Suprapubic skin (tissue), 4 donors: ENCODE measurements around the gene TTC27.

ENCODE experiments used
- EP300 ChIP-seq: sonication (generic); formaldehyde crosslinking; IDR thresholded peaks from one replicate; pipeline ENCODE4 v1.6.1; 2017; ENCODE audit warnings: antibody characterized with exemption
- POLR2A ChIP-seq, 2 donors: fragments of 450-650 bp; IDR thresholded peaks; one replicate each; pipeline ENCODE4 v1.6.1; 2017; ENCODE audit warnings: antibody characterized with exemption in 2 of 2, mild to moderate bottlenecking in 2 of 2, moderate library complexity in 2 of 2
- POLR2AphosphoS5 ChIP-seq, 3 donors: sonication (generic); formaldehyde crosslinking; IDR thresholded peaks; one replicate each; pipeline ENCODE4 v1.6.1; 2017; ENCODE audit warnings: antibody characterized with exemption in 3 of 3
- TF ChIP-seq, protein P1 (sequence below), 2 donors: fragments of 200-600 bp in 1 of 2; fragments of 450-650 bp in 1 of 2; sonication (generic) in 1 of 2; IDR thresholded peaks; one replicate each; pipeline ENCODE4 v1.5.1; 2016 to 2019; ENCODE audit warnings: antibody characterized with exemption in 2 of 2, mild to moderate bottlenecking in 1 of 2, moderate library complexity in 1 of 2

GRCh38 chr2:32843699-32844098 lies 215.8 kb downstream of the TTC27 start:
- TF ChIP-seq, protein P1, sequence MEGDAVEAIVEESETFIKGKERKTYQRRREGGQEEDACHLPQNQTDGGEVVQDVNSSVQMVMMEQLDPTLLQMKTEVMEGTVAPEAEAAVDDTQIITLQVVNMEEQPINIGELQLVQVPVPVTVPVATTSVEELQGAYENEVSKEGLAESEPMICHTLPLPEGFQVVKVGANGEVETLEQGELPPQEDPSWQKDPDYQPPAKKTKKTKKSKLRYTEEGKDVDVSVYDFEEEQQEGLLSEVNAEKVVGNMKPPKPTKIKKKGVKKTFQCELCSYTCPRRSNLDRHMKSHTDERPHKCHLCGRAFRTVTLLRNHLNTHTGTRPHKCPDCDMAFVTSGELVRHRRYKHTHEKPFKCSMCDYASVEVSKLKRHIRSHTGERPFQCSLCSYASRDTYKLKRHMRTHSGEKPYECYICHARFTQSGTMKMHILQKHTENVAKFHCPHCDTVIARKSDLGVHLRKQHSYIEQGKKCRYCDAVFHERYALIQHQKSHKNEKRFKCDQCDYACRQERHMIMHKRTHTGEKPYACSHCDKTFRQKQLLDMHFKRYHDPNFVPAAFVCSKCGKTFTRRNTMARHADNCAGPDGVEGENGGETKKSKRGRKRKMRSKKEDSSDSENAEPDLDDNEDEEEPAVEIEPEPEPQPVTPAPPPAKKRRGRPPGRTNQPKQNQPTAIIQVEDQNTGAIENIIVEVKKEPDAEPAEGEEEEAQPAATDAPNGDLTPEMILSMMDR (IDR thresholded peaks at IDR 0.05) = no peak
- TF ChIP-seq POLR2A (IDR thresholded peaks at IDR 0.05) (no peak), EP300 (no peak), POLR2AphosphoS5 (IDR thresholded peaks at IDR 0.05) (no peak)
